ENCODE data around the gene SPECC1L.

DNA sequence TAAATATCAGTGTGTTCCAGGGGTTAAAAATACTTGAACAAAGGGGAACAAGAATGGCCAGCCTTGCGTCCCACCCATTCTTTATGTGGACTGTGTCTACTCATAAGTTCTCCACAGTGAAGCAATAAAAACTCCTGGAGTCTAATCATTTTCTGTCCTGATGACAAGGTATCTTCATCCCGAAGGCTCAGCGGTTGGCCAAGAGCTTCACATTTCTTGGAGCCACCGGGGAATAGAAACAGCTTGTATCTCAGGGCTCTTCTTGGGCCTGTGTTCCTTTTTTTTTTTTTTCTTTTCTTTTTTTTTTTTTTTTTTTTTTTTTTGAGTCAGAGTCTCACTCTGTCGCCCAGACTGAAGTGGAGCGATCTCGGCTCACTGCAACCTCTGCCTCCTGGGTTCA lies 119.9 kb downstream of the SPECC1L start:
- TF ChIP-seq EZH2 (IDR thresholded peaks at IDR 0.05; ENCODE audit: low read length, unreplicated experiment): no peak
- no peak for TF ChIP-seq CTCF (conservative IDR thresholded peaks at IDR 0.05; ENCODE audit: low read depth, low read length)
- TF ChIP-seq EZH2phosphoT487 (IDR thresholded peaks at IDR 0.05; ENCODE audit: borderline replicate concordance, low read length): no peak

Data from PC-3 (cell line).